Muscle layer of duodenum (tissue), 2 donors: Measurements from ENCODE around the gene AGBL3.

Source experiments
- H3K27ac ChIP-seq: one replicate; pipeline ENCODE4 v1.7.0; 2013; ENCODE audit warnings: mild to moderate bottlenecking, low read length
- H3K27me3 ChIP-seq: one replicate; pipeline ENCODE4 v1.7.0; 2013; ENCODE audit warnings: low read depth, mild to moderate bottlenecking, control low read depth, low read length
- H3K36me3 ChIP-seq, 2 donors: one replicate each; pipeline ENCODE4 v1.7.0; 2013; ENCODE audit warnings: low read length in 2 of 2, control low read depth in 1 of 2, mild to moderate bottlenecking in 1 of 2; ENCODE audit not compliant: insufficient read depth in 2 of 2, control insufficient read depth in 1 of 2
- H3K4me1 ChIP-seq, 2 donors: one replicate each; pipeline ENCODE4 v1.7.0; 2013; ENCODE audit warnings: low read length in 2 of 2, mild to moderate bottlenecking in 2 of 2, control low read depth in 1 of 2, moderate library complexity in 1 of 2; ENCODE audit not compliant: insufficient read depth in 2 of 2, control insufficient read depth in 1 of 2
- H3K4me3 ChIP-seq, 2 donors: one replicate each; pipeline ENCODE4 v1.7.0; 2013; ENCODE audit warnings: low read length in 2 of 2, low read depth in 1 of 2, mild to moderate bottlenecking in 1 of 2
- H3K9me3 ChIP-seq, 2 donors: one replicate each; pipeline ENCODE4 v1.7.0; 2013; ENCODE audit warnings: low read length in 2 of 2, control low read depth in 1 of 2, mild to moderate bottlenecking in 1 of 2; ENCODE audit not compliant: control insufficient read depth in 1 of 2
- donor health status: healthy.

Gene AGBL3

DNA sequence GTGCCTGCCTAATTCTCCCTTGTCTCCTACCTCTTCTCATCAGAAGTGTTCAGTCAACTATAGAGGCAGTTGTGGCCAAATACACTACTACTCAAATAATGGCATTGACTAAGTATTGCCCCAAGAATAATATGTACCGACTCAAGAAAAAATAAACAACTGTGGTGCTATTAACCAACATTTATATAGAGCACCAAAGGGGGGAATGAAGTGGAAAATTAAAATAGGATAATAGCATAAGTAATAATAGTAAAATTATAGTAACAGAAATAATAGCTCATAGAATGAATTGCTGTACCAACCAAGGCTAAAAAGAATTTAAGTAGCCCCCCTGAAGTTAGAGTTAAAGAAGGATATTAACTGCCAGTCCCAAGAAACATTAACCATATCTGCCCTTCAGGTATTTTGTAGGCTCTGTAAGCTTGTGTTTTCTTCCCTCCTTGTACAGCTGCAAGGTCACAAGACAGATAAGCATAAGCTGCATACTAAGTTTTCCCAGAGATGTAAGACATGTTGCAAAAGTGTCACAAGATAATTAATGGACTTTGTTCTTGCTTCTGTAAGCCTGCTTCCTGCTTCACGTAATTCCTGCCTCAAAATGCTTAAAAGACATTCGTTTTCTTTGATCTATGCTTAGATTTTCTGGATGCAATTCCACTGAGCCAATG is 195.1 kb downstream of the AGBL3 start:
- no peaks in the 10 kb centered on the region for H3K4me1 ChIP-seq
- peak overlapping the region in 1 of 2 donors; percentile 9 for H3K4me3 ChIP-seq
- peaks cover 20 to 56% of the 10 kb centered on the region in 2 donors for H3K36me3 ChIP-seq
- H3K27me3 ChIP-seq, result no peaks in the 10 kb centered on the region
- H3K9me3 ChIP-seq, result peaks cover 14 to 25% of the 10 kb centered on the region in 2 donors
- no peak overlapping the region for H3K27ac ChIP-seq

DNA sequence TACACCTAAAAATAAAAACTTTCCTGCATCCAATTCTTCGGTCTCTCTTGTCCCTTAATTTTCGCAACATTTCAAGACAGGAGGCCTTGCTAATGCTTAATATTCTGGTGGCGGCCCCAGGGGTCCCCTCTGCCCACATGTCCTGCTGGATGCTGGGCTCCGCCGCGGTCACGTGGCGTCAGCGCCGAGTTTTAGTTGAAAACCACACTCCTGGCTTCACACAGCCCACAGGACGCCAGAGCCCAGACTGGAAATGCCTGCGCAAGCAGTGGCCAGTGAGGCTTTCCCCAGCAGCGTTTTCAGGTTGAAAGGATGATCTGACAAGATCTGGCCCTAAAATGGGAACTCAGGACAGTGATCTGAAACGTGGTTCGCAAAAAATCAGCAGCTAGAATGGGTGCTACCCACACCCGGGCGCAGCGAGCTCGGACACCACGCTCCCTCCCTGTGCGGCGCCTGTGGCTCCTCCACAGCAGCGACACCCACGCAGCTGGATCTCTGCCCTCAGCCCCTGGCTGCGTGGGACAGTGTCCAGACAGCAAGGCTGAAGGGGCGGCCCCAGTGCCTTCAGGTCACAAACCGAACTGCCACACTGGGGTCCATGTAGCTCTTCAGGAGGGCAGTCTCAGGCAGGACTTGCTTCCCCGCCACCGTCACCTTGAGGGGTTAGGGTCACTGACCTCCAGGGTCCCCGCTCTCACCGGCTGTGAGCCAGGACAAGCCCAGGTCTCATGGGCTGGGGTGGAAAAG is 195.8 kb downstream of the AGBL3 start:
- Histone ChIP-seq H3K36me3 (peaks cover 23 to 63% of the 10 kb centered on the region in 2 donors), H3K4me3 (no peak overlapping the region), H3K9me3 (peaks cover 14 to 25% of the 10 kb centered on the region in 2 donors), H3K27me3 (no peaks in the 10 kb centered on the region), H3K27ac (no peak overlapping the region), H3K4me1 (no peaks in the 10 kb centered on the region)

- no peak overlapping the region for H3K4me3 ChIP-seq
- H3K27ac ChIP-seq, result no peak overlapping the region
- H3K36me3 ChIP-seq, result peaks cover 29 to 76% of the 10 kb centered on the region in 2 donors
- no peaks in the 10 kb centered on the region for H3K27me3 ChIP-seq
- no peaks in the 10 kb centered on the region for H3K4me1 ChIP-seq
- peaks cover 14 to 25% of the 10 kb centered on the region in 2 donors for H3K9me3 ChIP-seq
Measured at GRCh38 chr7:135183478-135183877, 197.2 kb downstream of the AGBL3 start.

DNA sequence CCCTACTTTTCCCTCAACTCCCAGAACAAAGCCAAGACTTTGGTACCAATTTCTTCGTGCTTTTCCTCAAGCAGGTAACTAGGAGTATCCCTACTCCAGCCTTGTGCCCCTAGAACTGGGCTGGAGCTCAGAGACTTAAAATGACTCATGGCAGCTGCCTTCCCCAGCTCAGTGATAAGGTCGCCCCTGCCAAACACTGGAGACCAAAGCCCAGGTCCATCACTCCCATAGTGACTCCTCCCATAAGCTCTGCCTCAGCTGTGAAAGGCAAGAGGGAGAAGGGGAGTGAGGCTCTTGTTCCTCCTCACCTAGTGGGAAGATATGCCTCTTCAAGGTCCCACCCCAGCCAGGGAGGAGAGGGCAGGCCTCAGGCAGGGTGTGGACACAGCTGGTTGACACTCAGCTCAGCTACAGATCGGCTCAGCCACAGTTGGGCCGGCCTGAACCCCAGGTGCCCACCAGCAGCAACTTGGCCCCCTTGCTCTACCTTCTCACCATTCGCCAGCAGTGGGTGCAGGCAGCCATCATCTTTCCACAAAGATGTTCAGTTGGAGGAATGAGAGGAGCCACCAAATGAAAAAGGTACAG is 198.0 kb downstream of the AGBL3 start:
- Histone ChIP-seq H3K36me3 (peaks cover 38 to 84% of the 10 kb centered on the region in 2 donors), H3K4me1 (no peaks in the 10 kb centered on the region), H3K27ac (no peak overlapping the region), H3K4me3 (no peak overlapping the region), H3K27me3 (no peaks in the 10 kb centered on the region), H3K9me3 (peaks cover 14 to 23% of the 10 kb centered on the region in 2 donors)
